Stimulated activated CD8-positive, alpha-beta memory T cell treated with anti-CD3 and anti-CD28 coated beads, Interleukin-7, amount 100 ng/mL, for 24 hours (primary cell): Measurements from ENCODE around the gene ARG1.
"Not testable (repeated sequence)": the region's sequence is repeated elsewhere in the genome, so short reads cannot be mapped to it uniquely, and the experiment has no call there.

Source experiments
- DNase-seq: peaks from one replicate; pipeline ENCODE4 v3.0.0-alpha.2; 2020; ENCODE audit warnings: low read depth

The ARG1 gene

GRCh38 chr6:131572686-131573415 is at the start of gene ARG1:
TSS of gene ARG1 (plus strand) at chr6:131573226. CDS start at chr6:131573283, 57 bp downstream.
- DNase-seq: no peak

DNA sequence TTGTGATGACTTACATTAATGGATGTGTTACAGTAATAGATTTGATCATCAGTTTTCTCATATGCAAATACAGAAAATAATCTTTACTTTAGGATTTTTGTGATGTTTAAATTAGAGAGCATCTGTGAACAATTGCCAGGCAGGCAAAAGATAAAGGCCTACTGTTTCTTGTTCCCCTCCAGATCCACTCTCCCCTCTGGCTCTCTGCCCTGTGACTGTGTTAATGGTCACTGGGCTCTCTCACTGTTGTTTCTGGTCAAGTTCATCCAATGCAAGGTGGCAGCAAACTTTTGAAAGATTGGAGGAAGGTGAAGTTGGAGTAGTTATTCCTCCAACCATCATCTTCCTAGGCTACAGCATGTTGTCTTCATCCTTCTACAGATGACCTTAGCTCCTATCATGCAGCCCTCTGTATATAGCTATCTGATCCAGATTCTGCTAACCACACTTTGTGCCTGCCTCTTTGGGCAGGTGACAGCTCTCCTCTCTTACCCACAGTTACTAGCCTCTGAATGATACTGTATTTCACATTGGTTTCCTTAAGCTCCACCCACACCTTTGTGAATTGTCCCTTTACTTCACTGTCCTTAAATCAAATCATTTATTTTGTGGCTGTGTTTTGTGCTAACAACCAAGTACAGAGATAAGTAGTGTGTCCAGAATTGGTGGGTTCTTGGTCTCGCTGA is 48.9 kb upstream of the ARG1 start:
- no peak for DNase-seq

DNA sequence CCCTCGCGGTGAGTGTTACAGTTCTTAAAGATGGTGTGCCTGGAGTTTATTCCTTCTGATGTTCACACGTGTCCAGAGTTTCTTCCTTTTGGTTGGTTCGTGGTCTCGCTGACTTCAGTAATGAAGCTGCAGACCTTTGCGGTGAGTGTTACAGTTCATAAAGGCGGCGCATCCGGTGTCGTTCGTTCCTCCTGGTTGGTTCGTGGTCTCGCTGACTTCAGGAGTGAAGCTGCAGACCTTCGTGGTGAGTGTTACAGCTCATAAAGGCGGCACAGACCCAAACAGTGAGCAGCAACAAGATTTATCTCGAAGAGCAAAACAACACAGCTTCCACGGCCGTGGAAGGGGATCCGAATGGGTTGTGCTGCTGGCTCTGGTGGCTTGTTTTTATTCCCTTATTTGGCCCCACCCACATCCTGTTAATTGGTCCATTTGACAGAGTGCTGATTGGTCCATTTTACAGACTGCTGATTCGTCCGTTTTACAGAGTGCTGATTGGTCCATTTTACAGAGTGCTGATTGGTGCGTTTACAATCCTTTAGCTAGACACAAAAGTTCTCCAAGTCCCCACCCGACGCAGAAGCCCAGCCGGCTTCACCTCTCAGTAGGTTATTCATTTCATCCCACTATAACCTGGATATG is 48.2 kb upstream of the ARG1 start:
- no peak for DNase-seq

DNA sequence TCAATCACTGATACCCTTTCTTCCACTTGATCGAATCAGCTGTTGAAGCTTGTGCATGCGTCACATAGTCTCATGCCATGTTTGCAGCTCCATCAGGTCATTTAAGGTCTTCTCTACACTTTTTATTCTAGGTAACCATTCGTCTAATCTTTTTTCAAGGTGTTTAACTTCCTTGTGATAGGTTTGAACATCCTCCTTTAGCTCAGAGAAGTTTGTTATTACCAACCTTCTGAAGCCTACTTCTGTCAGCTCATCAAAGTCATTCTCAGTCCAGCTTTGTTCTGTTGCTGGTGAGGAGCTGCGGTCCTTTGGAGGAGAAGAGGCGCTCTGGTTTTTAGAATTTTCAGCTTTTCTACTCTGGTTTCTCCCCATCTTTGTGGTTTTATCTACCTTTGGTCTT is 42.1 kb upstream of the ARG1 start:
- not testable (repeated sequence) for DNase-seq

DNA sequence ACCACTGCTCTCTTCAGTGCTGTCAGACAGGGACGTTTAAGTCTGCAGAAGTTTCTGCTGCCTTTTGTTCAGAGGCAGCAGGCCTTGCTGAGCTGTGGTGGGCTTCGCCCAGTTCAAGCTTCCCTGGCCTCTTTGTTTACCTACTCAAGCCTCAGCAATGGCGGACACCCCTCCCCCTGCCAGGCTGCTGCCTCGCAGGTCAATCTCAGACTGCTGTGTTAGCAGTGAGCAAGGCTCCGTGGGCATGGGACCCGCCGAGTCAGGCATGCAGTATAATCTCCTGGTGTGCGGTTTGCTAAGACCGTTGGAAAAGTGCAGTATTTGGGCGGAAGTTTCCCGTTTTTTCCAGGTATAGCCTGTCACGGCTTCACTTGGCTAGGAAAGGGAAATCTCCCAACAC is 41.3 kb upstream of the ARG1 start:
- not testable (repeated sequence) for DNase-seq

GRCh38 chr6:131532580-131533039 is 40.4 kb upstream of the ARG1 start:
- DNase-seq: no peak

DNA sequence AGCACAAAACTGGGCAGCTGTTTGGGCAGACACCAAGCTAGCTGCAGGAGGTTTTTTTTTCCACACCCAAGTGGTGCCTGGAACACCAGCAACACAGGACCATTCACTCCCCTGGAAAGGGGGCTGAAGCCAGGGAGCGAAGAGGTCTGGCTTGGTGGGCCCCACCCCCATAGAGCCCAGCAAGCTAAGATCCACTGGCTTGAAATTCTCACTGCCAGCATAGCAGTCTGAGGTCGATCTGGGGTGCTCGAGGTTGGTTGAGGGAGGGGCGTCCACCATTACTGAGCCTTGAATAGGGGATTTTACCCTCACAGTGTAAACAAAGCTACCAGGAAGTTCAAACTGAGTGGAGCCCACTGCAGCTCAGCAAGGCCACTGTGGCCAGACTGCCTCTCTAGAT is 34.4 kb upstream of the ARG1 start:
- DNase-seq: not testable (repeated sequence)

DNA sequence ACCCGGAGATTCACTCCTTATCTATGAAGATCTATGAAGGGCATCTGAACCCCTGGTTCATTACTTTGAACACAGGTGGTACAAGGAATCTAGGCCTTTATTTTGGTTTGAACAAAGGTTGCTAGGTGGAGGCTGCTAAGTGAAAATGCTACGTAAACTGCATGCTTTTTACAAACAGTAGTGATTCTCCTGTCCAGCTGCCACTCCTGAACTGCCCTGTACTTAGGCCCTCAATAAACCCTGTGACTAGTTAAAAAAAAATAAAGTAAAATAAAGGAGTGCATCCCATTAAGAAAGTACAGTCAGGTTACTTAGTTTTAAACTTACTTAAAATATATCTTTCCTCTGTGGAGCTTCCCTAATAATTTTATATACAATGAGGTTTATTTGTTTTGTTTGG is 27.7 kb upstream of the ARG1 start:
- DNase-seq: no peak

GRCh38 chr6:131547488-131547887 is 25.5 kb upstream of the ARG1 start:
- DNase-seq: no peak

GRCh38 chr6:131548441-131548840 is 24.6 kb upstream of the ARG1 start:
- DNase-seq: no peak

GRCh38 chr6:131549811-131550210 is 23.2 kb upstream of the ARG1 start:
- DNase-seq: no peak

DNA sequence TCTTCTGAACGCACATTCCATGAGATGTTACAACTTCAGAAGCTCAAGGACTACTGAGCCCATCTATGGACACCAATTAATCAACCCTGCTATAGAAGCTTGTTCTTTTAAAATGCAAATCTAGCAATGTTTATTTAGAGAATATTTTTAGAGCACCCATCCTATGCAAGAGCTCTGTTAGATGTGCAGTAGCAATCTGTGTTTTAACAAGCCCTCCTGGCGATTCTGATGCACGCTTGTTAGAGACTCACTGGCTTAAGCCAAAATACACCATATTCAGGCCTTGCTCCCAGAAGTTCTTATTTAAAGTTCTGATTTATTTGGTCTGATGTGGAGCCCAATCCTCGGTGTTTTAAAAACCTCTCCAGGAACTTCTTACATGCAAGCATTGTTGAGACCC is 21.1 kb upstream of the ARG1 start:
- DNase-seq: no peak

DNA sequence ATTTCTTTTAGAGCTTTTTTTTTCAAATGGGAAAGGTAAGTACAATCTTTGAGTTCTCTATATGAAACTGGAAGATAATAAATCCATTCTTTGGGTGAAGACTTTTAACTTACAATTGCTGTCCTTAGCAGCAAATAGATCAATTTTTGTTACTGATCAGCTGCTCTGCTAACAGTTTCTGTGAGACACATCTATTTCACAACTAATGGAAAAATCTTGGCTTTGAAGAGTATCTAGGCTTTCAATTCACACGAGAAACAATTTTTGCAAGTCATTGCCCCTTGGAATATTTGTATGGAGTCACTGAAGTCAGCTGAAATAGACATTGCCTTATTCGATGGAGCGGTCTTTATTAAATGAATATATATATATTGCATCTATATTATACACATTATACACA is 20.5 kb upstream of the ARG1 start:
- DNase-seq: no peak

GRCh38 chr6:131555992-131556391 is 17.0 kb upstream of the ARG1 start:
- DNase-seq: no peak

GRCh38 chr6:131558922-131559321 is 14.1 kb upstream of the ARG1 start:
- DNase-seq: no peak

DNA sequence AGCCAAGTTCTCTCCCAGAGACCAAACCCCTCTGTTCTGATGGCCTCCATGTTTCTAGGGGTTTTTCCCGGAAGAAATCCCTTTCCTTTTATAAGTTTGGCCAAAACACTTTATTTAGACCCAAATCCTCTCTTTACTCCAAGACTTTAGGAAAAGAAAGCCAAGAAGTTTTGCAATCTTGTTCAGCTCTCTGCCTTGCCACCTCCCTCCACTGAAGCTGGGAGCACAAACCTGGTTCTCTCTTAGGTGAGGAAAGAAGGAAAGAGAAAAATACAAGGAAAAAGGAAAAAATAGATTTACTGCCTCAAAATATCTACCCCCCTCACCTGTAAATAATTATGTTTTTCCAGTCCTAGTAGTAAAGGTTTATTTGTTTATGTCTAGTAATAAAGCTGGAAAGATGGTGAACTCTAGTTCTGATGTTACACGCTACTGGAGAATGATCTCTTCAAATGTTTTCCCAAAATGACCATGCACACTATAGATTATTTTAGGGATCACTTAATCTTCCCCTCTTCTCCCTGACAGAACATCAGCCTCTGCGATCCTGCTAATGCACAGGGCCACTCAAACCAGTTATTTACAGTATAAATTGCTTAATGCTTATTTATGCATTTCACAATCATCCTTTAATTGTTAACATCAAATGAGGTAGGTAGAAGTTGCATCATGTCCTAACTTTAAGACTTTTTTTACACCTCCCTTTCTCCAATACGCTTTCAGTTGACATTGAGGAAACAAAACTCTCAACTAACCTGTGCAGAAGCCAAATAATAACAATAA is 10.9 kb upstream of the ARG1 start:
- DNase-seq: no peak

GRCh38 chr6:131565056-131565455 is 8.0 kb upstream of the ARG1 start:
- DNase-seq: no peak

DNA sequence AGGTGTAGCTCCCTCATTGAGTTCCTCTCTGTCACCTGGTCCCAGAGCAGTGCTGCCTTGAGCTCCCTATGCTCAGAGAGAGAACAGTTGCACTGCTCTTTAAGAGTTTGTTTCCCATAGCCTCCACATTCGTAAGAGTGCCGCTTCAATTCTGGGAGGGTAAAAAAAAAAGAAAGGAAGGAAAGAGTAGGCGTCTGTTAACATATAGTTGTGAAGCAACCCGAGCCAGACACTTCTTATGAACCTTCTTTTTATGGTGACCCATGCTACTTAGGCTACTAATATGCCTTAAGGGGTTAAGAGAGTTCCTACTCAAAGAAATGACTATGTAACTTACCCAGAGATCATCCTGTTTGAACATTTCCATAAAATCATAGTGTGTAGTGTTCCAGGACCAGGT is 4.3 kb upstream of the ARG1 start:
- no peak for DNase-seq

DNA sequence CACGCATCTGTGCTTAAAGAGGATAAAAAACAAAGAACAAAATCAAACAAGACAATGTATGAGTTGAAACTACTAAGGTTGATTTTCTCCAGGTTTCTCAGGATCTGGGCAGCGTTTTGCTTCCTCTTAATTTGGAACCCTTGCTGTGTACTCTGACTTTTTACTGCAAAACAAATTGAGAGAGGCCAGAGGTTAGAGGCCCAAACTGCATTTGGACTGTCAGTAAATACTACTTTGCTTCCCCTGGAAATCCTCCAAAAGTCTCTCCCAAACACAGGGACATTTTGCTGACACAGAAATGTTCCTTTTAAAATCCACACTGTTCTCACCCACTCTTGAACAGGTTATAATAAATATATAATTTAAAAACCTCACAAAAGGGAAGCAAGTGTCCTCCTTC is 1.1 kb downstream of the ARG1 start:
- no peak for DNase-seq

- DNase-seq: no peak
These were observed 1.7 kb downstream of the ARG1 start for GRCh38 chr6:131574686-131575085.

DNA sequence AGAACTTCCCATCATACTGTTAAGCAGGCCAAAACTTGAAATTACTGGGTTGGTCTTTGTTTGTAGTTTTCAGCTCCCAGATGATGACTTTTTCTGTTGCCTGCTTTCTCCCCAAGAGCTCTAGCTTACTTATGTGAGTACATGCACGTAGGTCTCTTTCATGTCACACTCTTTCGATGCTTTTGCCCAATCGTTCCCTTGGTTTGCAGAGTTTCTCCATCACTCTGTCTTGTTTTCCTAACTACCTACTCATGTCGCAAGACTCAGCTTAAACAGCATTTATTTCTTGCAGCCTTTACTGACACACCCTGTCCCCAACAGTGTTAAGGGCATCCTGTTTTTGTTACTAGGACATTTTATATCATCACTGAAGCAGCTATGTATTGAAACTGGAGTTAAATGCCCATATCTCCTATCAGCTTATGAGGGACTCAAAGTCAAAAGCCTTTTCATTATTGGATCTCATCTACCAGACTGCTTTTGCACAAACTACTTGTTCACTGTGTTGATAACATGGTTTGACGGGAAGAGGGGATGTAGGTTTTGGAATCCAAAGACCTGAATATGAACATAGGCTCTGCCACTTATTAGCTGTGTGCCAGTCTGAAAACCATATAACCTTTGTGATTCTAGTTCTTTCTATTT is 2.9 kb downstream of the ARG1 start:
- DNase-seq: no peak

DNA sequence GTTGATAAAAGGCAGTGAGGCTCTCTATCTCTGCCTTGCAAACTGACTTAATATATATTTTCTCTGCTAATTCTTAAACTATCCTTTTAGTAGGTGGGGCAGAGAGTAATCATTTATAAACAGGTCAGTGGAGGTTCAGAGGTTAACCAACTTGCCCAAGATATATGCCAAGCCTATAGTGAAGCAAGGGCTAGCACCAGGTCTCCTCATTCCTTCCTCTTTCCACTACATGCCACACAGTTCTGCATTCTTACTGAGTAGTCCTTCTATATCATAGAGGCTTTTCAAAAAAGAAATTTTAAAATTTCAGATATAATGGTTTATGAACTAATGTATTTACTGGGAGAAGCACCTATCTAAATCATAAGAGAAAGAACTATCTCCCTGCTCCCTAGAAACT is 8.5 kb downstream of the ARG1 start:
- DNase-seq: no peak
